K562 (cell line): ENCODE data around the gene KIFC3. TPM values are rescaled to one million over a fixed set of nuclear protein-coding genes. Genes with fewer than 3 reads are reported as not detected.

Experiments used
- ATAC-seq: fragments of 200-7000 bp; cut with Tn5 transposase; 3 replicates; pipeline ENCODE4 v1.9.1; 2020; ENCODE audit warnings: moderate library complexity
- BruUV-seq: library from RNA; stranded (reverse); fragments of 400-500 nt; replicated peaks from 2 replicates; lab custom pipeline; 2021; lab: Mats Ljungman, UMichigan
- CTCF ChIA-PET: fragments of 300-600 bp; formaldehyde crosslinking; extraction: SDS; loops from one replicate; lab custom pipeline; 2021; ENCODE audit warnings: low intra/inter-chr PET ratio; lab: Yijun Ruan, JAX
- POLR2A ChIA-PET: fragments of 300-600, 350-650 bp; sonication (Branson Sonifier 250); formaldehyde crosslinking; extraction: SDS; loops from one replicate; lab custom pipeline; 2021; ENCODE audit warnings: antibody characterized with exemption, inconsistent platforms; lab: Yijun Ruan, JAX
- DNase-seq, 4 experiments: peaks; one replicate each; pipeline versions ENCODE4 v3.0.0 to v3.0.0-alpha.2; 2011 to 2018; ENCODE audit warnings: low spot score in 3 of 4, mixed read lengths in 3 of 4; ENCODE audit errors: extremely low read depth in 1 of 4
- FAIRE-seq: peaks from 2 replicates; lab custom pipeline; 2011; peaks lifted over from hg19 to GRCh38; lab: Jason Lieb, UNC
- H2AFZ ChIP-seq: 2 replicates; pipeline ENCODE4 v1.6.0; 2011; ENCODE audit warnings: low read depth, low read length, control low read depth, inconsistent platforms
- H3K27ac ChIP-seq: fragments of 200-600 bp; 3 replicates; pipeline ENCODE4 v1.8.0; 2011; ENCODE audit warnings: low read depth, mild to moderate bottlenecking, control low read depth, inconsistent platforms, low read length, moderate library complexity, mixed read lengths; ENCODE audit errors: extremely low read depth
- H3K27me3 ChIP-seq, 2 experiments: fragments of 300-600 bp in 1 of 2; 2 replicates in 1 of 2; 3 replicates in 1 of 2; pipeline versions ENCODE4 v1.6.0 to v1.8.0; 2011; ENCODE audit warnings: inconsistent platforms in 2 of 2, low read length in 2 of 2, mild to moderate bottlenecking in 1 of 2, mixed read lengths in 1 of 2, moderate library complexity in 1 of 2; ENCODE audit not compliant: control insufficient read depth in 2 of 2, insufficient read depth in 2 of 2
- H3K36me3 ChIP-seq: fragments of 300-600 bp; 3 replicates; pipeline ENCODE4 v1.8.0; 2011; ENCODE audit warnings: mild to moderate bottlenecking, low read length, inconsistent platforms; ENCODE audit not compliant: control insufficient read depth, insufficient read depth
- H3K4me1 ChIP-seq, 2 experiments: fragments of 200-600 bp in 1 of 2; replicated peaks in 1 of 2; 2 replicates in 1 of 2; 3 replicates in 1 of 2; pipeline versions ENCODE4 v1.5.1 to v1.8.0; 2011; ENCODE audit warnings: inconsistent platforms in 2 of 2, low read length in 2 of 2, mild to moderate bottlenecking in 1 of 2, mixed read lengths in 1 of 2, moderate library complexity in 1 of 2; ENCODE audit not compliant: control insufficient read depth in 2 of 2, insufficient read depth in 2 of 2
- H3K4me2 ChIP-seq: 2 replicates; pipeline ENCODE4 v1.6.1; 2011; ENCODE audit warnings: low read length, control low read depth, inconsistent platforms, mixed read lengths; ENCODE audit not compliant: insufficient read depth
- H3K4me3 ChIP-seq: fragments of 200-600 bp; sonication (generic), shearing (Covaris generic); 2 replicates; pipeline ENCODE4 v1.5.1; 2016; ENCODE audit warnings: control low read depth, inconsistent platforms
- H3K79me2 ChIP-seq: fragments of 200-600 bp; 3 replicates; pipeline ENCODE4 v1.8.0; 2011; ENCODE audit warnings: low read length, inconsistent platforms; ENCODE audit not compliant: control insufficient read depth, insufficient read depth
- H3K9ac ChIP-seq, 2 experiments: 2 replicates each; pipeline versions ENCODE4 v1.6.0 to v1.6.1; 2011; ENCODE audit warnings: low read depth in 2 of 2, low read length in 2 of 2, control low read depth in 1 of 2, inconsistent platforms in 1 of 2, mild to moderate bottlenecking in 1 of 2, mixed read lengths in 1 of 2; ENCODE audit not compliant: insufficient read depth in 1 of 2
- H3K9me1 ChIP-seq: one replicate; pipeline ENCODE4 v1.6.0; 2011; ENCODE audit warnings: inconsistent platforms, mild to moderate bottlenecking, low read length, moderate library complexity; ENCODE audit not compliant: control insufficient read depth, insufficient read depth
- H3K9me3 ChIP-seq: replicated peaks from 2 replicates; pipeline ENCODE4 v1.5.1; 2011; ENCODE audit warnings: low read depth, low read length, inconsistent platforms; ENCODE audit not compliant: control insufficient read depth, insufficient read depth
- H4K20me1 ChIP-seq: replicated peaks from 2 replicates; pipeline ENCODE4 v1.6.1; 2011; ENCODE audit warnings: low read length, inconsistent platforms, mixed read lengths; ENCODE audit not compliant: control insufficient read depth, insufficient read depth
- BMI1 ChIP-seq: fragments of 150-350 bp; IDR thresholded peaks from 2 replicates; pipeline ENCODE4 v1.6.1; 2014; ENCODE audit warnings: low read length
- CAMTA2 ChIP-seq: fragments of 250-450 bp; sonication (Bioruptor Pico); conservative IDR thresholded peaks from 2 replicates; pipeline ENCODE4 v1.5.1; 2022
- HMGXB4 ChIP-seq: sonication (generic); formaldehyde crosslinking; IDR thresholded peaks from 2 replicates; pipeline ENCODE4 v1.8.1; 2023; ENCODE audit warnings: mild to moderate bottlenecking, missing genetic modification reagents
- NBN ChIP-seq: fragments of 450-650 bp; IDR thresholded peaks from 2 replicates; pipeline ENCODE4 v1.6.1; 2016; ENCODE audit warnings: low read depth, mild to moderate bottlenecking
- NCOR1 ChIP-seq: fragments of 450-650 bp; IDR thresholded peaks from 2 replicates; pipeline ENCODE4 v1.6.1; 2016; ENCODE audit warnings: mild to moderate bottlenecking, moderate library complexity
- NFATC3 ChIP-seq: fragments of 450-650 bp; IDR thresholded peaks from 2 replicates; pipeline ENCODE4 v1.6.1; 2017; ENCODE audit warnings: mild to moderate bottlenecking
- RBM14 ChIP-seq: fragments of 200-400 bp; formaldehyde crosslinking; IDR thresholded peaks from 2 replicates; pipeline ENCODE4 v1.6.1; 2018; ENCODE audit warnings: low read depth, mild to moderate bottlenecking, low read length, moderate library complexity, borderline replicate concordance; ENCODE audit not compliant: insufficient read depth
- RHOXF2B ChIP-seq: fragments of 250-450 bp; sonication (Bioruptor Pico); conservative IDR thresholded peaks from 2 replicates; pipeline ENCODE4 v1.5.1; 2021
- SMAD4 ChIP-seq: fragments of 250-450 bp; sonication (Bioruptor Pico); conservative IDR thresholded peaks from 2 replicates; pipeline ENCODE4 v1.8.0; 2021; ENCODE audit warnings: inconsistent platforms, mild to moderate bottlenecking, moderate library complexity
- TBP ChIP-seq: optimal IDR thresholded peaks from 2 replicates; pipeline ENCODE3; 2011; ENCODE audit warnings: low read depth, low read length, improper control_type of control experiment
- TFE3 ChIP-seq: fragments of 450-650 bp; formaldehyde crosslinking; IDR thresholded peaks from 2 replicates; pipeline ENCODE4 v1.4.0; 2020; ENCODE audit warnings: mild to moderate bottlenecking, mixed read lengths
- ZBTB12 ChIP-seq: fragments of 250-450 bp; sonication (Bioruptor Pico); IDR thresholded peaks from 2 replicates; pipeline ENCODE4 v1.4.0; 2020
- ZC3H11A ChIP-seq: IDR thresholded peaks from 2 replicates; pipeline ENCODE4 v1.6.1; 2012; ENCODE audit warnings: low read depth, low read length, improper control_type of control experiment
- ZFP36 ChIP-seq: fragments of 150-350 bp; IDR thresholded peaks from 2 replicates; pipeline ENCODE4 v1.6.1; 2018; ENCODE audit warnings: low read length, low read depth; ENCODE audit not compliant: partially characterized antibody
- ZNF23 ChIP-seq: fragments of 250-450 bp; sonication (Bioruptor Pico); IDR thresholded peaks from 2 replicates; pipeline ENCODE4 v1.4.0; 2020; ENCODE audit warnings: mild to moderate bottlenecking
- ZNF75A ChIP-seq: fragments of 450-650 bp; formaldehyde crosslinking; IDR thresholded peaks from 2 replicates; pipeline ENCODE4 v1.4.0; 2020; ENCODE audit warnings: mild to moderate bottlenecking
- WGBS: fragments of 100-300 bp; shearing (Covaris generic); methylation state at CpG from one replicate; pipeline ENCODE4 v1.1.6; 2016; ENCODE audit warnings: low coverage, mixed read lengths; ENCODE audit not compliant: insufficient coverage; ENCODE audit errors: missing lambda C conversion rate; 5-methylcytosine and 5-hydroxymethylcytosine counted together
- in situ Hi-C: fragments of 300-500 bp; cut with MboI; formaldehyde crosslinking; loops from 4 replicates; pipeline ENCODE4 v1.15.0; 2018; ENCODE audit warnings: inconsistent platforms, mixed read lengths
- intact Hi-C: fragments of 100-400 bp; cut with micrococcal nuclease; formaldehyde crosslinking; loops from 2 replicates; pipeline ENCODE4 v1.14.2; 2022
- polyA plus RNA-seq, 8 experiments: library from polyadenylated mRNA; depleted of rRNA in 4 of 8; stranded (reverse) in 5 of 8; unstranded in 3 of 8; fragments of >200 nt; fragmentation: Nextera tagmentation in 2 of 8; fragmentation: Illumina TruSeq in 1 of 8; extraction: Ambion mirVana in 2 of 8; extraction: Trizol in 1 of 8; gene quantifications; 2 replicates each; pipeline versions ENCODE4 v1.2.1 to v1.2.3, GENCODE V29; 2011 to 2014; ENCODE audit warnings: inconsistent platforms in 1 of 8, missing spikeins in 1 of 8
- total RNA-seq, 7 experiments: library from RNA; depleted of rRNA in 6 of 7; stranded (reverse); fragments of >200 nt in 6 of 7; fragmentation: Illumina TruSeq in 2 of 7; extraction: Trizol in 2 of 7; gene quantifications; 2 replicates each; pipeline versions ENCODE4 v1.2.1 to v1.2.3, GENCODE V29; 2011 to 2021; ENCODE audit warnings: low replicate concordance in 1 of 7

Gene KIFC3
- total and polyA plus RNA-seq, 9 of the 15 experiments (the other 6 are each of a cell fraction or from before 2014, with no cell fraction given): 0.23 to 105 (median 26.2) TPM

GRCh38 chr16:57825298-57826044 lies 23.2 kb upstream of the KIFC3 start:
- no TSS peak for BruUV-seq
- WGBS: 9% methylated on average over 6 of the region's 6 CpGs
- H3K4me3 ChIP-seq: no peak overlapping the region

More at GRCh38 chr16:57825298-57826044, 23.2 kb upstream of the KIFC3 start:
- Histone ChIP-seq H3K36me3 (no peaks in the 10 kb centered on the region), H4K20me1 (no peaks in the 10 kb centered on the region), H3K27me3 (peaks cover 0 to 14% of the 10 kb centered on the region in 2 experiments; a peak in 1 of 5 replicates), H3K4me2 (no peak overlapping the region), H2AFZ (no peak overlapping the region), H3K4me1 (peaks cover 5% of the 10 kb centered on the region in 2 experiments; a peak in 2 of 5 replicates), H3K27ac (no peak overlapping the region), H3K9me3 (no peaks in the 10 kb centered on the region), H3K9me1 (no peaks in the 10 kb centered on the region), H3K9ac (no peak overlapping the region), H3K79me2 (no peaks in the 10 kb centered on the region)
- ATAC-seq: no peak
- ChIA-PET CTCF (no interaction called here), POLR2A (interaction anchor here (1.2 kb wide), 1 partner anchor 10 kb away, joined by 3 read pairs; no protein-coding TSS in a partner anchor)
- TF ChIP-seq ZFP36: no peak
- no peak for TF ChIP-seq NFATC3
- TF ChIP-seq SMAD4: no peak
- TF ChIP-seq NBN: no peak
- TF ChIP-seq HMGXB4 (CRISPR knock-in tag): no peak
- TF ChIP-seq RHOXF2B (CRISPR knock-in tag): no peak
- no peak for TF ChIP-seq ZBTB12 (CRISPR knock-in tag)
- no peak for TF ChIP-seq NCOR1
- no peak for TF ChIP-seq TBP
- TF ChIP-seq ZNF75A (CRISPR knock-in tag): no peak
- TF ChIP-seq TFE3 (CRISPR knock-in tag): no peak
- TF ChIP-seq RBM14: no peak
- TF ChIP-seq BMI1: no peak
- TF ChIP-seq ZC3H11A: no peak
- no peak for TF ChIP-seq CAMTA2 (CRISPR knock-in tag)
- no peak for TF ChIP-seq ZNF23 (CRISPR knock-in tag)
- no peak for FAIRE-seq
- intact Hi-C loops: no loop called here
- in situ Hi-C loops: no loop called here
- DNase-seq: no peak
